HepG2 (cell line): ENCODE measurements around the gene EDN3. TPM values are rescaled to one million over a fixed set of nuclear protein-coding genes. Genes with fewer than 3 reads are reported as not detected.
"Not testable (repeated sequence)": the region's sequence is repeated elsewhere in the genome, so short reads cannot be mapped to it uniquely, and the experiment has no call there.

Experiments used
- ATAC-seq: fragments of 200-7000 bp; cut with Tn5 transposase; 3 replicates; pipeline ENCODE4 v1.9.1; 2020; ENCODE audit warnings: mild to moderate bottlenecking, moderate library complexity
- BruUV-seq: library from RNA; stranded (reverse); fragments of 400-500 nt; replicated peaks from 2 replicates; lab custom pipeline; 2021; lab: Mats Ljungman, UMichigan
- CTCF ChIA-PET: fragments of 300-600 bp; formaldehyde crosslinking; extraction: SDS; loops from one replicate; lab custom pipeline; 2021; ENCODE audit warnings: low total read pairs, inconsistent platforms, low intra/inter-chr PET ratio; lab: Yijun Ruan, JAX
- POLR2A ChIA-PET: fragments of 350-600 bp; sonication (Branson Sonifier 250); formaldehyde crosslinking; loops from one replicate; lab custom pipeline; 2020; ENCODE audit warnings: antibody characterized with exemption, inconsistent platforms; lab: Yijun Ruan, JAX
- DNase-seq: peaks from one replicate; pipeline ENCODE4 v3.0.0-alpha.2; 2015; ENCODE audit warnings: low spot score
- FAIRE-seq: peaks from 3 replicates; lab custom pipeline; 2011; peaks lifted over from hg19 to GRCh38; lab: Jason Lieb, UNC
- H2AFZ ChIP-seq: one replicate; pipeline ENCODE4 v1.6.1; 2011; ENCODE audit warnings: low read length, inconsistent platforms
- H3K27ac ChIP-seq: fragments of 300-600 bp; 3 replicates; pipeline ENCODE4 v1.8.0; 2011; ENCODE audit warnings: mixed run types, mild to moderate bottlenecking, mixed read lengths, low read length, inconsistent platforms; ENCODE audit not compliant: insufficient read depth; ENCODE audit errors: extremely low read length
- H3K27me3 ChIP-seq, 2 experiments: fragments of 200-600 bp in 1 of 2; 2 replicates in 1 of 2; 3 replicates in 1 of 2; pipeline versions ENCODE4 v1.6.0 to v1.8.0; 2011; ENCODE audit warnings: low read length in 2 of 2, mild to moderate bottlenecking in 2 of 2, moderate library complexity in 2 of 2, inconsistent platforms in 1 of 2; ENCODE audit not compliant: insufficient read depth in 2 of 2, control insufficient read depth in 1 of 2
- H3K36me3 ChIP-seq, 2 experiments: fragments of 200-600 bp in 1 of 2; replicated peaks in 1 of 2; 2 replicates in 1 of 2; 3 replicates in 1 of 2; pipeline versions ENCODE4 v1.5.1 to v1.8.0; 2011; ENCODE audit warnings: low read length in 2 of 2, inconsistent platforms in 1 of 2; ENCODE audit not compliant: insufficient read depth in 2 of 2, control insufficient read depth in 1 of 2
- H3K4me1 ChIP-seq: 2 replicates; pipeline ENCODE4 v1.5.1; 2012; ENCODE audit warnings: low read length, inconsistent platforms; ENCODE audit not compliant: insufficient read depth
- H3K4me2 ChIP-seq: 2 replicates; pipeline ENCODE4 v1.6.0; 2011; ENCODE audit warnings: low read depth, low read length, inconsistent platforms
- H3K4me3 ChIP-seq, 3 experiments: fragments of 200-600 bp in 1 of 3; sonication (generic), shearing (Covaris generic) in 1 of 3; replicated peaks in 1 of 3; 2 replicates each; pipeline ENCODE4 v1.5.1; 2011 to 2016; ENCODE audit warnings: low read length in 3 of 3, inconsistent platforms in 2 of 3, low read depth in 2 of 3, mild to moderate bottlenecking in 2 of 3, control low read depth in 1 of 3, mixed read lengths in 1 of 3; ENCODE audit not compliant: insufficient read depth in 1 of 3
- H3K79me2 ChIP-seq: one replicate; pipeline ENCODE4 v1.6.1; 2011; ENCODE audit warnings: low read length, inconsistent platforms; ENCODE audit not compliant: insufficient read depth
- H3K9ac ChIP-seq: 2 replicates; pipeline ENCODE4 v1.6.0; 2011; ENCODE audit warnings: mild to moderate bottlenecking, low read depth, low read length, inconsistent platforms; ENCODE audit not compliant: insufficient read depth
- H3K9me3 ChIP-seq: 2 replicates; pipeline ENCODE4 v1.5.1; 2012; ENCODE audit warnings: mild to moderate bottlenecking, low read length
- H4K20me1 ChIP-seq: 2 replicates; pipeline ENCODE4 v1.6.0; 2011; ENCODE audit warnings: inconsistent platforms, mild to moderate bottlenecking, low read length, moderate library complexity; ENCODE audit not compliant: insufficient read depth
- CHCHD3 ChIP-seq: sonication (generic); formaldehyde crosslinking; IDR thresholded peaks from 2 replicates; pipeline ENCODE4 v1.8.0; 2022; ENCODE audit warnings: mild to moderate bottlenecking, missing genetic modification reagents, moderate library complexity
- SSRP1 ChIP-seq: IDR thresholded peaks from 2 replicates; pipeline ENCODE4 v1.6.1; 2016; ENCODE audit warnings: control low read depth
- ZNF567 ChIP-seq: sonication (generic); formaldehyde crosslinking; IDR thresholded peaks from 2 replicates; pipeline ENCODE4 v1.8.1; 2023; ENCODE audit warnings: mild to moderate bottlenecking, missing genetic modification reagents, borderline replicate concordance
- WGBS: methylation state at CpG from one replicate; pipeline ENCODE4 v1.1.6; 2017; ENCODE audit warnings: low lambda C conversion rate; 5-methylcytosine and 5-hydroxymethylcytosine counted together
- in situ Hi-C: cut with HindIII; loops from 2 replicates; pipeline ENCODE4 v1.10.0; 2017; ENCODE audit warnings: low pct_unique_long_range_greater_than_20kb; ENCODE audit not compliant: extremely low pct_ligation_motif_present
- intact Hi-C: fragments of 100-400 bp; cut with micrococcal nuclease; formaldehyde crosslinking; loops from one replicate; pipeline ENCODE4 v1.10.0; 2022; ENCODE audit not compliant: unreplicated experiment
- polyA plus RNA-seq, 8 experiments: library from polyadenylated mRNA; depleted of rRNA in 3 of 8; stranded (reverse) in 7 of 8; unstranded in 1 of 8; fragments of >200 nt; fragmentation: Illumina TruSeq in 4 of 8; extraction: Trizol in 4 of 8; gene quantifications; 2 replicates each; pipeline versions ENCODE4 v1.2.1 to v1.2.3, GENCODE V29; 2011 to 2016; ENCODE audit warnings: low read depth in 4 of 8, missing spikeins in 1 of 8, mixed read lengths in 1 of 8; ENCODE audit not compliant: insufficient read depth in 1 of 8
- total RNA-seq, 5 experiments: library from RNA; depleted of rRNA; stranded (reverse); fragments of >200 nt; fragmentation: Illumina TruSeq; extraction: Trizol; gene quantifications; 2 replicates each; pipeline ENCODE4 v1.2.3, GENCODE V29; 2016; ENCODE audit warnings: low read depth in 1 of 5
- TF ChIP-seq, protein P1 (sequence below): sonication (generic); formaldehyde crosslinking; IDR thresholded peaks from 2 replicates; pipeline ENCODE4 v1.4.0; 2020; ENCODE audit warnings: low read depth, missing genetic modification reagents
- TF ChIP-seq, protein P2 (sequence below): IDR thresholded peaks from 2 replicates; pipeline ENCODE4 v1.6.1; 2018; ENCODE audit warnings: missing genetic modification reagents

Gene EDN3
- total and polyA plus RNA-seq, 2 of the 13 experiments (the other 11 are each of a cell fraction or from before 2014, with no cell fraction given), result not detected

DNA sequence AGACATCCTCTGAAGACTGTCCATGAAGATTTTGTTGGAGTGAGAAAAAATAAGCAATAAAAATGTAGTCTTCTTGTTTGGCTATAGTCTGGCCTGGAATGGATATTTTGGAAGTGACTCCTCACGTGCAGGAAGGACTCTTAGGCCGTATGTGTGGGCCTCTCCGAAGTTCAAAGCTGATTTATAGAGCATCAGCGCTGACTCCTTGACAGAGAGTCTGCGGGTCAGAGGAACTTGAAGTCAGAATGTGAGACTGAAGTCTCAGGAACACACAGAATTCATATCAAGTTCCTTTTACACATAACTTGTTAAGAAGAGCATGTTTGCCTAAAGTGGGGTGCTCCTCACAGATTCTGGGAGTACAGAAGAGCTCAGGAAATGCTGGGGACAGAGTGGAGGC is 36.1 kb downstream of the EDN3 start:
- H3K4me2 ChIP-seq, result no peak overlapping the region
- no peaks in the 10 kb centered on the region for H3K4me1 ChIP-seq
- FAIRE-seq (no peak), ATAC-seq (no peak)
- in situ Hi-C loops (no loop called here), intact Hi-C loops (no loop called here)
- no peak overlapping the region for H3K27ac ChIP-seq
- H3K36me3 ChIP-seq, result no peaks in the 10 kb centered on the region
- 0 out of 5 replicates have a peak, but pooled peaks cover 4 to 6% of the 10 kb centered on the region in 2 experiments for H3K27me3 ChIP-seq
- H3K79me2 ChIP-seq, result no peaks in the 10 kb centered on the region
- H3K9ac ChIP-seq, result no peak overlapping the region
- CTCF ChIA-PET, result no interaction called here
- no peak overlapping the region for H2AFZ ChIP-seq
- 23% methylated on average over 5 of the region's 5 CpGs for WGBS
- no peaks in the 10 kb centered on the region for H3K9me3 ChIP-seq
- H3K4me3 ChIP-seq, result no peak overlapping the region
- TF ChIP-seq, protein P1, sequence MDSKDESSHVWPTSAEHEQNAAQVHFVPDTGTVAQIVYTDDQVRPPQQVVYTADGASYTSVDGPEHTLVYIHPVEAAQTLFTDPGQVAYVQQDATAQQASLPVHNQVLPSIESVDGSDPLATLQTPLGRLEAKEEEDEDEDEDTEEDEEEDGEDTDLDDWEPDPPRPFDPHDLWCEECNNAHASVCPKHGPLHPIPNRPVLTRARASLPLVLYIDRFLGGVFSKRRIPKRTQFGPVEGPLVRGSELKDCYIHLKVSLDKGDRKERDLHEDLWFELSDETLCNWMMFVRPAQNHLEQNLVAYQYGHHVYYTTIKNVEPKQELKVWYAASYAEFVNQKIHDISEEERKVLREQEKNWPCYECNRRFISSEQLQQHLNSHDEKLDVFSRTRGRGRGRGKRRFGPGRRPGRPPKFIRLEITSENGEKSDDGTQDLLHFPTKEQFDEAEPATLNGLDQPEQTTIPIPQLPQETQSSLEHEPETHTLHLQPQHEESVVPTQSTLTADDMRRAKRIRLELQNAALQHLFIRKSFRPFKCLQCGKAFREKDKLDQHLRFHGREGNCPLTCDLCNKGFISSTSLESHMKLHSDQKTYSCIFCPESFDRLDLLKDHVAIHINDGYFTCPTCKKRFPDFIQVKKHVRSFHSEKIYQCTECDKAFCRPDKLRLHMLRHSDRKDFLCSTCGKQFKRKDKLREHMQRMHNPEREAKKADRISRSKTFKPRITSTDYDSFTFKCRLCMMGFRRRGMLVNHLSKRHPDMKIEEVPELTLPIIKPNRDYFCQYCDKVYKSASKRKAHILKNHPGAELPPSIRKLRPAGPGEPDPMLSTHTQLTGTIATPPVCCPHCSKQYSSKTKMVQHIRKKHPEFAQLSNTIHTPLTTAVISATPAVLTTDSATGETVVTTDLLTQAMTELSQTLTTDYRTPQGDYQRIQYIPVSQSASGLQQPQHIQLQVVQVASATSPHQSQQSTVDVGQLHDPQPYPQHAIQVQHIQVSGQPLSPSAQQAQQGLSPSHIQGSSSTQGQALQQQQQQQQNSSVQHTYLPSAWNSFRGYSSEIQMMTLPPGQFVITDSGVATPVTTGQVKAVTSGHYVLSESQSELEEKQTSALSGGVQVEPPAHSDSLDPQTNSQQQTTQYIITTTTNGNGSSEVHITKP (CRISPR knock-in tag), result no peak
- TF ChIP-seq CHCHD3 (no peak), ZNF567 (CRISPR knock-in tag) (no peak), SSRP1 (CRISPR knock-in tag) (no peak)
- TF ChIP-seq, protein P2, sequence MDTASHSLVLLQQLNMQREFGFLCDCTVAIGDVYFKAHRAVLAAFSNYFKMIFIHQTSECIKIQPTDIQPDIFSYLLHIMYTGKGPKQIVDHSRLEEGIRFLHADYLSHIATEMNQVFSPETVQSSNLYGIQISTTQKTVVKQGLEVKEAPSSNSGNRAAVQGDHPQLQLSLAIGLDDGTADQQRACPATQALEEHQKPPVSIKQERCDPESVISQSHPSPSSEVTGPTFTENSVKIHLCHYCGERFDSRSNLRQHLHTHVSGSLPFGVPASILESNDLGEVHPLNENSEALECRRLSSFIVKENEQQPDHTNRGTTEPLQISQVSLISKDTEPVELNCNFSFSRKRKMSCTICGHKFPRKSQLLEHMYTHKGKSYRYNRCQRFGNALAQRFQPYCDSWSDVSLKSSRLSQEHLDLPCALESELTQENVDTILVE, result no peak
- TF ChIP-seq, all 625 proteins: peak for 0
- DNase-seq, result no peak
- no TSS peak for BruUV-seq
- no peaks in the 10 kb centered on the region for H4K20me1 ChIP-seq
- POLR2A ChIA-PET, result no interaction called here

DNA sequence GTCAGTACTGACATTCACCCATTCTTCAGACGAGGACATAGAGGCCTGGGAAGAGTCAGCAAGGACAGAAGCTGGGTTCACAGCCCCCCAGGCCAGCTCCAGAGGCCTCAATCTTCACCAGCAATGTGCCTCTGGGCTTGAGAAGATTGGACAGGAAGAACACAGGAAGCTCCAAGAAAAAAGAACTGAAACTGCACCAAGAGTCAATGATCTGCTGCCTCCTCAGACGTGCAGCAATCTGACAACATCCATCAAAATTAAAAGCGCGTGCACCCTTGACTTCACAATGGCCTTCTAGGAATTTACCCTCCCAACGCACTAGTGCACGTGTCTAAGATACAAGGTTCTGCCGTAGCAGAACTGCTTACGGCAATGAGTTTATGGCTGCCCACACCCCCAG is 38.0 kb downstream of the EDN3 start:
- intact Hi-C loops, H3K4me3 ChIP-seq, POLR2A ChIA-PET, BruUV-seq, H3K9me3 ChIP-seq, in situ Hi-C loops, FAIRE-seq, H3K27ac ChIP-seq, H3K4me2 ChIP-seq, H3K36me3 ChIP-seq, DNase-seq, ATAC-seq, CTCF ChIA-PET, H4K20me1 ChIP-seq, H3K9ac ChIP-seq, H3K27me3 ChIP-seq, H2AFZ ChIP-seq, H3K4me1 ChIP-seq, H3K79me2 ChIP-seq: not testable (repeated sequence)
- WGBS, result 30% methylated on average over 2 of the region's 8 CpGs
